Activated CD4-positive, alpha-beta T cell treated with anti-CD3 and anti-CD28 coated beads for 48 hours (primary cell): ENCODE results near the gene ARMC9.
"Not testable (repeated sequence)": the region's sequence is repeated elsewhere in the genome, so short reads cannot be mapped to it uniquely, and the experiment has no call there.

Experiments used
- DNase-seq: peaks from one replicate; pipeline ENCODE4 v3.0.0-alpha.2; 2020

ARMC9 gene

GRCh38 chr2:231245249-231246094 is 47.0 kb downstream of the ARMC9 start:
- no peak for DNase-seq

DNA sequence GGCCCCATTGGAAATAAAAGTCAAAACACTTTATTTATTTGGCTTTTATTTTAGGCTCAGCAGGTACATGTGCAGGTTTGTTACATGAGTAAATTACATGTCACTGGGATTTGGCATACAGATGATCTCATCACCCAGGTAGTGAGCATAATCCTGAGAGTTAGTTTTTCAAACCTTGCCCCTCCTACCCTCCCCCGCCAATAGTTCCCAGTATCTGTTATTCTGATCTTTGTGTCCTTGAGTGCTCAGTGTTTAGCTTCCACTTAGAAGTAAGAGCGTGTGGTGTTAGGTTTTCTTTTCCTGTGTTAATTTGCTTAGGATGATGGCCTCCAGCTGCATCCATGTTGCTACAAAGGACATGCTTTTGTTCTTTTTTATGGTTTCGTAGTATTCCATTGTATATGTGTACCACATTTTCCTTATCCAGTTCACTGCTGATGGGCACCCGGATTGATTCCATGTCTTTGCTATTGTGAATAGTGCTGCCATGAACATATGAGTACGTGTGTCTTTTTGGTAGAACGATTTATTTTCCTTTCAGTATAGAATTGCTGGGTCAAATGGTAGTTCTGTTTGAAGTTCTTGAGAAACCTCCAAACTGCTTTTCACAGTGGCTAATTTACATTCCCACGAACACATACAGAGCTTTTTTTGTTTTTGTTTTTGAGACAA is 47.9 kb downstream of the ARMC9 start:
- DNase-seq = no peak

GRCh38 chr2:231250146-231250545 is 51.7 kb downstream of the ARMC9 start:
- no peak for DNase-seq

DNA sequence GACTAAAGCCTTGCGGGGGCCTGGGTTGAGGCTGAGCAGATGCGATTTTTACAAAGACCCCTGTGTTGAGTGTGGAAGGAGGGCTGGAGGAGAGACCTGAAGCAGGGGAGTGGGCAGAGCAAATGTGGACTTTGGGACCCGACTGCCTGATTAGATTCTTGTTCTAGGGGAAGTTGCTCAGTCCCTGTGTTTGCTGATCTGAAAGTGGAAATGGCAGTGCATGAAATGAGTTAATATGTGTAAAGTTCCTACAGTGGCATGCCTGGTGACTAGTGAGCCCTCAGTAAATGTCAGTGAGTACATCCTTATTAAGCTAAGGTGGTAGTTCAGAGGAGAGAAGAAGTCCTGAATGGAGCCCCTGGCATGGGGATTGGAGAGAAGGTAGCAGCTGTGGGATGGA is 52.3 kb downstream of the ARMC9 start:
- no peak for DNase-seq

DNA sequence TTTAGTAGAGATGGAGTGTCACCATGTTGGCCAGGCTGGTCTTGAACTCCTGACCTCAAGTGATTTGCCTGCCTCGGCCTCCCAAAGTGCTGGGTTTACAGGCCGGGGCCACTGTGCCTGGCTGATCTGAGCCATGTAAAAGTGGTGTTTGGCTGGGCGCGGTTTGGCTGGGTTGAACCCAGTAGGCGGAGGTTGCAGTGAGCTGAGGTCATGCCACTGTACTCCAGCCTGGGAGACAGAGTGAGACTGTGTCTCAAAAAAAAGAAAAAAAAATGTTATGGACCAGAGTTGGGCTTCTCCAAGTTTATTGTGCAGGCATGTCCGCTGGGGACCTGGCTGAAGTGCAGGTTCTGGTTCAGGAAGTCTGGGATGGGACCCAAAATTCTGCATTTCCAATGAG is 54.9 kb downstream of the ARMC9 start:
- DNase-seq = not testable (repeated sequence)

DNA sequence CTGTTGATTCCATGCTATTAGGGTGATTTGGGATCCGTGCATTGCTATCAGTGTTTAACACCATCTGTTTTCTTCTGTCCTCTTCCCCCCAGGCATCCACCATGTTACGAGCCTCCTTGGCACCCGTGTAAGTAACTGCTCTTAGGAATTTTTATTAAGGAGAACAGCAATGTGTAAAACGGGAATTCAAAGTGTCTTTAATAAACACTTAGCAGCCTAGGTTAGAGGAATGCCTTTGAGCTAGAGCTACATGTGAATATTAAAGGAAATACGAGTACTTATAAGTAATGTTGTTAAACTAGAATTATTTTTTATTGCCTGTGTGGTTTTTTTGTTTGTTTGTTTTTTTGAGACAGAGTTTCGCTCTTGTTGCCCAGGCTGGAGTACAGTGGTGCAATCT is 58.1 kb downstream of the ARMC9 start:
- DNase-seq = no peak

DNA sequence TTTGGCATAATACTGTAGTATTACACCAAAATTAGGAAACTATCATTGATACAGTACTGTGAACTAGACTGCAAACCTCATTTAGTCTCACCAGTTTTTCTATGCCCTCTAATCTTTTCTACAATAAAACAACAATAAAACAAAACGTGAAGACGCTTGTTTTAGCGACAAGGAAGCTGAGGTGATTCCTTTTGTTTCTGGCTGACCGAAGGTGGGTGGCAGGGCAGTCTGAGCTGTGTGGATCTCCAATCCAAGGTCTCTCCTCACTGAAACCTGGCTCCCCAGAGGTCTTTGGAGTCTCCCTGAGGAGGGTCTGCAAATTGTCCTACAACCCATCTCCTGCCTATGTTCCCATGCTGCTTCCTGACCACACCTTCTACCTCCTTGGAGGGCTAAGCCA is 59.3 kb downstream of the ARMC9 start:
- no peak for DNase-seq

DNA sequence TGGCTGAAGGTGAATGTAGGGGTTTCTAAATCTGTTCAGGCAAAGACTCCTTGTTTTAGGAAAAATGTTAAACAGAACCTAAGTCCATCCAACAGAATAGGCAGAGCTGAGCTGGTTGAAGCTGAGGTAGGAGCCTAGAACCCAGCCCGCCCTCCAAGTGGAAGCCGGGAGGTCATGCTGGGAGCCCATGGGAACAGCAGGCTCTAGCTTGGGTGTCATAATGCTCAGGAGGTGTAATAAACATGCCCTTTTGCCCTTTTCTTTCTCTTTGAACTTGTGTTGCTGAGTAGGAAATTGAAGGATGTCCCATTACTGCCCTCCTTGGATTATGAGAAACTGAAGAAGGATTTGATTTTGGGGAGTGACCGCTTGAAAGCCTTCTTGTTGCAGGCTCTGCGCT is 60.3 kb downstream of the ARMC9 start:
- DNase-seq = no peak

GRCh38 chr2:231259104-231259503 is 60.7 kb downstream of the ARMC9 start:
- no peak for DNase-seq

DNA sequence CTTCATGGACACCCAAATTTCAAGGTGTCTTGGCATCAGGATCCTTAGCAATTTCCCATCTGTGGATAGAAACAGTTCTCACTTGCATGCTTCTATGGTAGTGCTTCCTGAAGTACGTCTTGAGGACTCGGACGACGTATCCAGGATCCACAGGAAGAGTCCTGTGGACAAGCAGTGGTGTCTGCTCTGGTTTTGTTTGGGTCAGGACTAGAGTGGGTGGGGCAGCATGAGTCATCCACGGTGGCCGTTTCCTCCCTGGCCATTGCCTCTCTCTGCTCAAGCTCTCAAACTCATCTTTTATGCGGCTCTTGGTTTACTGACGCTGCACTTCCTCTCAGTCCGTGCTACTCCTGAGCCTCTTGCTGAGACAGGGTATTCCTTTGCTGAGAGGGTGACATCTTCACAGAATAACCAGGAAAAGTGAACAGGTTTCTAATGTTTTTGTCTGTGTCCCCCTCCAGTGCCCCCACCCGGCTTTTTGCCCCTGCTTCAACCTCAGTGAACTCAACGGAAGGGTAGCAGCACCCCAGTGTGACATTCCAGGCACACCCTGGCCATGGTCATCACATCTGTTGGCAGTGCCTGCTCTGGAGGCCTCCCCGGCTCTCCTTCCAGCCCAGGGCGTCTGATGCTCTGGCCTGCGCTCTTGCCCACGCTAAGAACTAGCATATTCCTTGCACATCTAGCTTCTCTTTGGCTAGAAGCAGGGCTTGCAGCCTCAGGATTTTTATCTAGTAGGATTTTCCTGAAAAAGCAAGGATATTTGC is 62.2 kb downstream of the ARMC9 start:
- DNase-seq = no peak

GRCh38 chr2:231263118-231263831 is 64.8 kb downstream of the ARMC9 start:
- DNase-seq = no peak

DNA sequence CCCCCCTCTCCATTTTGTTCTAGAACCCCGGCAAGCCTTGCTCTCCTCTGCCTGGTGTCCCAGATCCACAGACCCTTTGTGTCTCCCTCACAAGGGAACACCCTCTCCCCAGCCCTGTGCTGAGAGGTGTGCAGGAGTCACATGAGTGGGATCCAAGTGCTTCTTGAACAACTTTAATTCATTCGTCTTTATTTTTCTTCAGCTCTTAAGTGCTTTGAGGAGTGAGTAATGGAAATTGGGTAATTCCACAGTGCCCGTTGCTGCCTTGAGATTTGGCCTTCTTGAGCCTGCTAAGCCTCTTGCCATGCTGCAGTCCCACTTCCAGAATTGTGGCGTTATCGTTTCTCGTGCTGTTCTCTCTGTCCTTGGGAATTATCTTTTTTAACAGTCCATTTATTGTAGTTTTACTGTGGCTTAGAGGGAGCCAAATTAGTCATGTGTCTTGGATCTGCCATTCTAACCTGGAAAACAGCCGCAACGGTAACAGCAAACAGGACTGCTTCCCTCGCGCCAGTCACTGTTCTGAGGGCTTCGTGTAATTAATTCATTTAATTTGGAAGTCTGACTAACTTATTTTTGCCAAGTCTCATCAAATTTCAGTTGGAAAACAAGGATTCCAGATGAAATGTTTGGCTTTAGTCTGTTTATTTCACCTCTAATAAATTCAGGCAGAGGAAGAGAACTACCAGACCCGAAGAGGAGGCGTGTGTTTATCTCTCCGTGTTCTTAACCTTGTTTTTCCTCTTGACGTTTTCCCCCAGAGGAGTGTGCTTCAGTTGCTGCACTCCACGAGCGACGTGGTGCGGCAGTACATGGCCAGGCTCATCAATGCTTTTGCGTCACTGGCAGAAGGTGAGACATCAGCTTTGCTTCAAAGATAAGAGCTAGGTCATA is 72.0 kb downstream of the ARMC9 start:
- DNase-seq = no peak

- DNase-seq = no peak
These were observed 74.6 kb downstream of the ARMC9 start for GRCh38 chr2:231272991-231273390.

DNA sequence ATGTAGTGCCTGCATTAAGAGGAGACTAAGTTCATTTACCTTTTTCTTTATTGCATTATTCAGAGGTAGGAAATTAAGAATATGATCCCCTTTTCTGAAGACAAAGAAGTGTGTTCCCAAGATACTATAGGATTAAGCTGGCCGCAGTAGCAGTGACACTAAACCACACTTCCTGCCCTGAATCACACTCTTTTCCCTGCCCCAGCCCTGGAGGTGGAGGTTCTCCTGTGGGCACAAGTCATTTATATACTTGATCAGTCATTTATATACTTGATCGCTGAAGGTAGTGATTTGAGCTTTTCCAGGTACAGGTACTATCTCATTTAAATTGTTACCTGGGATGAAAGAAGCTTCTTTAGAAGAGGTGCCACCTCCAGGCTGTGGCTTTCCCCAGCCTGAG is 78.6 kb downstream of the ARMC9 start:
- DNase-seq = peak; percentile 11

- no peak for DNase-seq
These were observed 79.5 kb downstream of the ARMC9 start for GRCh38 chr2:231277962-231278361.

GRCh38 chr2:231278868-231279267 is 80.4 kb downstream of the ARMC9 start:
- DNase-seq = no peak

GRCh38 chr2:231280846-231281245 is 82.4 kb downstream of the ARMC9 start:
- no peak for DNase-seq

GRCh38 chr2:231284296-231284695 is 85.9 kb downstream of the ARMC9 start:
- DNase-seq = no peak

DNA sequence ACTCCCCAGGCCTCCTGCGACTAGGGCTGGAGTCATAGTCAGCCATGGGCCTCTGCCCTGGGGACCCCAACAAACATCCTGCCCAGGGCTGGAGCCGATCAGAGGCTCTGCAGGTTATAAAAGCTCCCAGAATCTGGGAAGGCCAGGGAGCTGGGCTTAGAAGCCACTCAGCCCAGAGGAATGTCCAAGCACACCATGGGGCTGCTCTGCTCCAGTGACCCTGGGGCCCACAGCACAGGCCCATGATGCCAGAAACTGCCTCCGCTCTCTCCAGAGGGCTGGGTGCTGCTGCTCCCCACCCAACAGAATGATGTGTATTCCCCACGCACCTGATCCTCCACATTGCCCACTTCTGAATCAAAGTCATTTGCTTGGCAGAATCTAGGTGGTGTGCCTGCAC is 88.5 kb downstream of the ARMC9 start:
- no peak for DNase-seq

DNA sequence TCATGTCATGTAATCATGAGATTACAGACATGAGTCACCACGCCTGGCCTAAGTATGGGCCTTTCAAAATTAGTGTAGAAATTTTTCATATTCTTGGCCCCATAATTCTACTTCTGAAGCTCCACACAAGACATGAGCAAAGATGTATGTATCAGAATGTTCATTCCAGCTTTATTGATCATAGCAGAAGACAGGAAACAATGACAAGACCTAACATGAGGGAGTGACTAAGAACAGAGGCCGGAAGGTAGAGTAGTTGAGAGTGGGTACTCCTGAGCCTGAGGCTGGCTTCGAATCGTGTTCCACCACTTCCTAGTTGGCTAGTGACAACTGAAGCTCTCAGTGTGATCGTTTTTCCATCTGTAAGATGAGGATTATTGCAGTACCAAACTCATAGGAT is 89.3 kb downstream of the ARMC9 start:
- DNase-seq = no peak

GRCh38 chr2:231288590-231288989 is 90.2 kb downstream of the ARMC9 start:
- DNase-seq = no peak
